Measurements from ENCODE around the gene CCDC86.

CCDC86 gene

DNA sequence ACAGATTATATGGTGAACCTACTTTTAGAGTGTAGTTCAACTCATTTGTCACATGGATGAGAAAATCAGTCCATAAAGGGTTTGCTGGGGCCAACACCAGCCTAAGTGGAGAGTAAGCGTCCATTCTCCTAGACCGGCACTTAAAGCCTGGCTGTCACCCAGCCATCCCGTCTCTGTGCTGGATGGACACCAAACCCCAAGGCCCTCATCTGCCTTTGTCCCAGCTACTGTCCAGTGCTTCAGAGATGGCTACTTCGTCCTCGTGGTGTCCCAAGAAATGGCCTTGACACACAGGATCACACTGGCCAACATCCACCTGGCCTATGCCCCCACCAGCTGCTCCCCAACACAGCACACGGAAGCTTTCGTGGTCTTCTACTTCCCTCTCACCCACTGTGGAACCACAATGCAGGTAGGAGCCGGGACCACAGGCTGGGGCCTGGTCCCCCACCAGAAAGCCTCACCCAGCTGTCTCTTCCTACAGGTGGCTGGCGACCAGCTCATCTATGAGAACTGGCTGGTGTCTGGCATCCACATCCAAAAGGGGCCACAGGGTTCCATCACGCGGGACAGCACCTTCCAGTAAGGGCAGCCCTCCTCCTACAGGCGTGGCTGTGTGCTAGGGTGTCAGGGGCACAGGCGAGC, 28.9 kb downstream of the CCDC86 start:
- DNase-seq, result no peak

GRCh38 chr11:60871378-60872061, 29.6 kb downstream of the CCDC86 start:
- no peak for DNase-seq

- DNase-seq, result no peak
Observed at GRCh38 chr11:60872124-60872960, 30.4 kb downstream of the CCDC86 start.

DNA sequence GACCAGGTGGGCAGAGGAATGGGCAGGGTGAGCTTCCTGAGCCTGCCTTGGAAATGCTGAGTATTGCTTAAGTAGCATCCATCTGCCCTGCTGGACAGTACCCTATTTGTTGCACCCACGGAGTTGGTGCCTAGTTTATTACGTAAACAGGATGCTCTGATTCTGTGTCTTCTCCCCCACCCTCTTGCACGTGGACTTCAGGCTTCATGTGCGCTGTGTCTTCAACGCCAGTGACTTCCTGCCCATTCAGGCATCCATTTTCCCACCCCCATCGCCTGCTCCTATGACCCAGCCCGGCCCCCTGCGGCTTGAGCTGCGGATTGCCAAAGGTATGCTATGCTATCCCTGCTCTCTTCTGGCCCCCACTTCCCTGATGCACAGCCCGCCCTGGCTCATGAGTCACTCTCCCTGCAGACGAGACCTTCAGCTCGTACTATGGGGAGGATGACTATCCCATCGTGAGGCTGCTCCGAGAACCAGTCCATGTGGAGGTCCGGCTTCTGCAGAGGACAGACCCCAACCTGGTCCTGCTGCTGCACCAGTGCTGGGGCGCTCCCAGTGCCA, 31.1 kb downstream of the CCDC86 start:
- no peak for DNase-seq

DNA sequence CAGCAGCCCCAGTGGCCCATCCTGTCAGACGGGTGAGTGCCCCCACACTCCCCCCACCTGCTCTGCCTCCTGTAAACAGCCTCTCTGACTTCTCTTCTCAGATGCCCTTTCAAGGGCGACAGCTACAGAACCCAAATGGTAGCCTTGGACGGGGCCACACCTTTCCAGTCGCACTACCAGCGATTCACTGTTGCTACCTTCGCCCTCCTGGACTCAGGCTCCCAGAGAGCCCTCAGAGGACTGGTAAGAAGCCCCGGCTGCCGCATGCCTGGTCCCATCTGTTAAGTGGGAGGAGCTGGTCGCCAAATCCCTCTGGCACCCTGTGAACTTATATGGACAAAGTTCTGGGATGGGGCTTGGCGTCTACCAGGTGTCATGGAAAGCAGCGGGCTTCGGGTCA, 31.6 kb downstream of the CCDC86 start:
- no peak for DNase-seq

DNA sequence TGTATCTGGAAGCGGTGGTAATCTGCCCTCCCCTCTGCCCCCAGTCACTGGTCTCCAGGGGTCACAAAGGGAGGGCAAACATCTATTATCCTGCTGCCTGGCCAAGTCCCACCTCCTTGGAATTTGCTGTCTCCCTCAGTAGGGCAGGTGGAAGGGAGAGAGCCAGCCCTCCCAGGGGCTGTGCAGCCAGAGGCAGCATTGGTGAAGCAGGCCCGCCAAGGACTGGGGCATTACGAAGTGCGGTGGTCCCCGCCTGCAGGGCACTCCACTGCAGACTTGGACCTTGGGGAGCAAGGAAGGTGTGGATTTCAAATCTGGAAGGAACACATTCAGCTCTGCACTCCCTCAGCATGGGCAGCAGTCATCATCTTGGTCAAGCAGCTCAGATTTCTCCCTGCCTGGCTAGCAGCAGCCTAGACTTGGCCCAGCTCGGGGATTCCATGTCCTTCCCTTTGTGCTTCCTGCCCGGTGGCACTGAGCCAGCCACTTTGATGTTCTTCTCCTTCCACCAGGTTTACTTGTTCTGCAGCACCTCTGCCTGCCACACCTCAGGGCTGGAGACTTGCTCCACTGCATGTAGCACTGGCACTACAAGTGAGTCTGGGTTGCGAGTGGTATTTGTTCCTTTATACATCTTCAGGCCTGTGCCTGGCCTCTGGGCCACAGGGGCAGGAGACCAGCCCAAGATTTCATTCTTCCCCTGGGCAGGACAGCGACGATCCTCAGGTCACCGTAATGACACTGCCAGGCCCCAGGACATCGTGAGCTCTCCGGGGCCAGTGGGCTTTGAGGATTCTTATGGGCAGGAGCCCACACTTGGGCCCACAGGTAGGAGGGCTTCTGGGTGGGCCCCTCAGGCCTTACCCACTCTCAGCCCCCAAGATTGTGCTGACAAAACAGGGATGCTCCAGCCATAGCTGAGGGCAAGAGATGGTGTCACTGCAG, 32.8 kb downstream of the CCDC86 start:
- DNase-seq, result no peak

- DNase-seq, result no peak
Observed at GRCh38 chr11:60875366-60876167, 33.7 kb downstream of the CCDC86 start.

GRCh38 chr11:60876168-60876485, 34.2 kb downstream of the CCDC86 start:
- no peak for DNase-seq

DNA sequence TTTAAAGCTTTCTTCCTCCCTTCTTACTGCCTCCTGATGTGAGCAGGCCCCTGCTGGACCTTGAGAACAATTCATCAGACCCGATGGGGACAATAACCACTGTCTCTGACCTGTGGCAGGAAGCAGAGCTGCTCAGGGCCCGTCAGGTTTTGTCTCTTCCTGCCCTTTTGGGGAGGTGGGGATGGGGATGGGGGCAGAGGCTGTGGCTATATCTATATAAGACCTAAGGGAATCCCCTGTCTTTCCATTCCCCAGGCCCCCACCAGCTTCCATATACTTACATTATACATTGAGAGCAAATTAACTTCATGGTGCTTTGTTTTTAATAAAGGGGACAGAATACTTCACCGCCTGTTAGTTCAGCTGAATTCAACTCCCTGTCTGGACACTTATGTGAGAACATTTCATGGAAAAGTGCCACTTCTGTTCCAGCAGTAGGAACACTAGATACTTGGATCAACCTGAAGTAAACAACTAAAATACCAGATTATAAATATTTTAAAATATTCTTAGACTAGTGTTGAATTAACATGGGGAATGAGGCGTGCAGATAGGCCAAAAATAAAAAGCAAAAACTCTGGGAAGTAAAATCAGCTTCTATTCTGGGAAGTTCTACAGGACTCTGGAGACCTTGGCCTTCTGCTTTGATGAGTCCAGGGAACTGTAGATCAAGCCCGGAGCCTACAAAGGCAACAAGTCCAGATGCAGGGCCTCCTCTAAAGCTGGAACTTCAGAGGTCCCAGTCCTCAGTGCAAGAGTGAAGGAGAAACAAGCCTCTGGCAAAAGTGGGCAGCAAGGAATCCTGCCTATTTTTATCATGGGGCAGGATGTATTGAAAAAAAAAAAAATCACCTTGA, 36.6 kb downstream of the CCDC86 start:
- no peak for DNase-seq

GRCh38 chr11:60879104-60879503, 37.2 kb downstream of the CCDC86 start:
- no peak for DNase-seq

- no peak for DNase-seq
Observed at GRCh38 chr11:60879971-60880588, 38.2 kb downstream of the CCDC86 start.

DNA sequence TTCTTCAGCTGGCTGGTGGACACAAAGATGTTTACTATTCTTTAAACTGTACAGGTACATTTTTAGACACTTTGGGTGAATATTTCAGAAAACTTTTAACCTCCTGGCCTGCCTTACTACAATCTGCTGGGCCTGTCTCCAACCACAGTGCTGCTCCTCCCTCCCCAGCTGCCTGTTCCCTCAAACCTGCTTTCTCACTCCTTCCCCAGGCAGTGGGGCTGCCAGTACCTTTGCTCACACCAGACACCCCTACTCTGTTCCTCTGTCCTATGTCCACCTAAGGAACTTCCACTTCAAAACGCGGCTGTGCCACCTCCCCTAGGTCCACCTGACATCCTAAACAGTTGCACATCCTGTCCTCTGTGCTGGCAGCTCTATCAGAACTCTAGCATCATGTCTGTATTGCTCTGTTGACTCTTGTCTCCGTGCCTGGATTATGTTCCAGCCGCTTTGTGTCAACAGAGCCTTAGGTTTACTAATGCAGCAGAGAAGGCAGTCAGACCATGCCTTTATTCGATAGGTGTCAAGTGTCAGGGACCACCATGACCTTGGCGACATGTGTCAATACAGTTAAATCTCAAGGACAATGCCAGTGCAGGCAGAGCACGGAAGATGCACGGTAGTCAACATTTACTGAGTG, 38.9 kb downstream of the CCDC86 start:
- DNase-seq, result no peak

DNA sequence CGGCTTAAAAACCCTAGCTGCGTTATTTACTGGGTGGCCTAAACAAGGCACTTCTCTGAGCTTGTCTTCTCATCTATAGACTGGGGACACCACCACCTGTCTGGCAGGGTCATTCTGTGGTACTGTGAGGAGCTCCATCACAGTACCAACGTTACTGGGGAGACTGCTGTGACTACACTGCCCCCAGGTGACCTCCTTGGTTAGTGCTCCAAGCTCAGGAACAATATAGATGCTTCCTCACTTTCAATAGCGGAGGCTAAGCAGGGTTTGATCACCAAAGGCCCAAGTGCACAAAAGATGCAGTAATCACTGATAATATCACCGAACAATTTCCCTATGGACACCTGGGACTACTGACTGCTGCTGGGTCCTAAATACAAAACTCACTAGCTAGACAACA, 45.6 kb downstream of the CCDC86 start:
- DNase-seq, result peak in 1 of 2 experiments; percentile 13

DNA sequence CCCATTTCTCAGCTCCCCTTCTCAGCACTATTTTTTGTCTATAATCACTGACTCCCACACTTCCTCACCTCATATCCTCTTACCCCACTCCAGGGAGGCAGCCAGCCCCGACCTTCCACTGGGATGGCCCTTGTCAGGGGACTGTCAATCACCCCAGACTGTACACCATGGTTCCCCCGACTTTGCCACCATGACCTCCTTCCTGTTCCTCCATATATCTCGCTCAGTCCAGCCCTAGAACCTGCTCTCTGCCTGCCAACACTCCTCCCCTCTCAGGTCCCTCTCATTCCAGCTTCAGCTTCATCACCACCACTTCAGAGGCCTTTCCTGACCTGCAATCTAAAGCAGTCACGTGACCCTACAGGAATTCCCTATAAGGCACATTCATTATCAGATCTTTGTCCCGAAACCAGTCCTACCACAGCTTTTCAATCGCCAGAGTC, 48.0 kb downstream of the CCDC86 start:
- no peak for DNase-seq

DNA sequence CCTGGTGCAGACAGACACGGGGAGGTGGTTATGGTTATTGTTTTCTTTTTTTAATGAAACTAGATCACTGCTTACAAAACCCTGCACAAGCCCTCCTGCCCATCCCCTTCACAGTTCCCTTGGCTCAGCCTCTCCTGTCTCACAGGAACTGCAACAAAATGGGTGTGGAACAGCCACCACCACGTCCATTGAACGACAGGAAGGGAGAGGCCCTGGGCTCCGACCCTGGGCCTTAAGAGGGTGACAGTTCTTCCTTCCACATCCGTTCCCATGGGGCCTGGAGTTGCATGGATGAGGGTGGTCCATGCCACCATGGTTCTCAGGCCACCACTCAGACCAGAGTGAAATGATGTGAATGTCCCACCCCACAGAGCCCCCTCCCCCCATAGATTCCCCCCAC, 48.8 kb downstream of the CCDC86 start:
- no peak for DNase-seq

DNA sequence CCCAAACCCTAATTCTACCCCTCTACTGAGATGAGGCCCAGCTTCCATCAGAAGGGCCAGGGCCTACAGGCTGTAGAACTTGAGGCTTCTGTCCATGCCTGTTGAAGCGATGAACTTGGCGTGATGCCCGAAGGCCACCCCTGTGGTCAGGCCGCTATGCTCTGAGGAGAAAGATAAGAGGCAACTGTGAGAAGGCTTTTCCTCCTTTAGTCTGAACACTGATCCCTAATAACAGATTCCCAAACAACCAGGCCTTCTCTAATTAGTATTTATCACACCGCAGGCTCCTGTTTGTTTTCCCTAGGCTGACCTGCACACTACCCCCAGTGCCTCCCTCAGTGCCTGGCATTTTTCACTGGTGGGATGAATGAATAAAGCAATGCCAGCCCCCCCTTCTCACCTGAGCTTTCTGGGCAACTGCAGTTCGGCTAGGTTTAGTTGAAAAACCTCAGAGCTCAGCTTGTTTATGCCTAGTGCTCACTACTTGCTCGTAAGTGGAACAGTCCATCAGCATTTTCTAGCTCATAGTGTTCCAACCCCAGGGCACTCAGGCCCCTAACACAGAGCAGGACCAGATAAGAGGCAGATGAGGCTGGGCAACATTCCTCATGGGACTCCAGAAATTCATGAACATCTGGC, 49.3 kb downstream of the CCDC86 start:
- no peak for DNase-seq

- no peak for DNase-seq
Observed at GRCh38 chr11:60895687-60896086, 53.8 kb downstream of the CCDC86 start.

DNA sequence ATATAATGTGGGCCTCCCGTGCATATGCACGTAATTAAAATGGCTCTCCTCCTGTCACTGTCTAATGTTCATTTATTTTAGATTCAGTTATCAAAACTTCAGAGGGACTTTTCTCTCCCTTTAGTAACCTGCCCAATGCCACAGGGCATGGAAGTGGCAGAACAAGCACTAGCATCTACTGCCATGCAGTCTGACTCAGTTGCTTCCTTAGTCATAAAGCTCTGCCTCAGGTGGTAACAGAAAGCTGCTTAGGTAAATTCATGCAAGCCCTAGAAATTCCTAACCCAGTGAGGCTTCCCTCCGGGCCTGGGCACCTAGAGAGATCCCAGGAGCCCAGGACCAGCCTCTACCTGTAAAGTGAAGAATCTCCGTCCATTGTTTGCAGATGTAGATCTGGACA, 55.6 kb downstream of the CCDC86 start:
- no peak for DNase-seq
